ENCODE data around the gene PGBD5.
"Not testable (repeated sequence)": the region's sequence is repeated elsewhere in the genome, so short reads cannot be mapped to it uniquely, and the experiment has no call there.

PGBD5 gene

GRCh38 chr1:230425252-230426091, 660 bp downstream of the PGBD5 start:
- no peak for DNase-seq

- no peak for DNase-seq
These were observed 1.5 kb downstream of the PGBD5 start for GRCh38 chr1:230424391-230425251.

- no peak for DNase-seq
These were observed 2.2 kb downstream of the PGBD5 start for GRCh38 chr1:230423951-230424350.

- no peak for DNase-seq
These were observed 2.9 kb downstream of the PGBD5 start for GRCh38 chr1:230423261-230423660.

GRCh38 chr1:230422221-230422981, 3.7 kb downstream of the PGBD5 start:
- no peak for DNase-seq

- DNase-seq = no peak
These were observed 4.7 kb downstream of the PGBD5 start for GRCh38 chr1:230421481-230421880.

GRCh38 chr1:230420372-230420771, 5.8 kb downstream of the PGBD5 start:
- not testable (repeated sequence) for DNase-seq

- no peak for DNase-seq
These were observed 9.7 kb downstream of the PGBD5 start for GRCh38 chr1:230416430-230416829.

GRCh38 chr1:230415405-230416132, 10.6 kb downstream of the PGBD5 start:
- no peak for DNase-seq

- no peak for DNase-seq
These were observed 11.4 kb downstream of the PGBD5 start for GRCh38 chr1:230414694-230415093.

GRCh38 chr1:230414102-230414501, 12.0 kb downstream of the PGBD5 start:
- no peak for DNase-seq

- no peak for DNase-seq
These were observed 13.1 kb downstream of the PGBD5 start for GRCh38 chr1:230413061-230413460.

- DNase-seq = no peak
These were observed 17.2 kb downstream of the PGBD5 start for GRCh38 chr1:230408971-230409370.

GRCh38 chr1:230407351-230407750, 18.8 kb downstream of the PGBD5 start:
- DNase-seq = no peak

- not testable (repeated sequence) for DNase-seq
These were observed 19.4 kb downstream of the PGBD5 start for GRCh38 chr1:230406727-230407126.

- DNase-seq = no peak
These were observed 22.7 kb downstream of the PGBD5 start for GRCh38 chr1:230403442-230403841.

GRCh38 chr1:230401763-230402294, 24.3 kb downstream of the PGBD5 start:
- no peak for DNase-seq

- DNase-seq = no peak
These were observed 25.0 kb downstream of the PGBD5 start for GRCh38 chr1:230401101-230401500.

GRCh38 chr1:230400007-230400344, 26.2 kb downstream of the PGBD5 start:
- DNase-seq = no peak

GRCh38 chr1:230399321-230400006, 26.7 kb downstream of the PGBD5 start:
- DNase-seq = no peak

- no peak for DNase-seq
These were observed 27.3 kb downstream of the PGBD5 start for GRCh38 chr1:230398856-230399255.

- DNase-seq = no peak
These were observed 29.2 kb downstream of the PGBD5 start for GRCh38 chr1:230396966-230397365.

All from stimulated activated CD4-positive, alpha-beta T cell treated with anti-CD3 and anti-CD28 coated beads, Interleukin-12 subunit alpha, Interleukin-12 subunit beta, amount 100 ng/mL, for 4 hours (primary cell).